Subcutaneous abdominal adipose tissue (tissue), 5 donors: Measurements from ENCODE around the gene UBASH3B.

Source experiments
- H3K27ac ChIP-seq: one replicate; pipeline ENCODE4 v1.7.0; 2013; ENCODE audit warnings: low read depth, mild to moderate bottlenecking, inconsistent platforms, low read length, moderate library complexity
- H3K27me3 ChIP-seq, 5 donors: one replicate each; pipeline ENCODE4 v1.7.0; 2013; ENCODE audit warnings: low read length in 5 of 5, inconsistent platforms in 1 of 5; ENCODE audit not compliant: control insufficient read depth in 5 of 5, insufficient read depth in 4 of 5
- H3K36me3 ChIP-seq, 5 donors: one replicate each; pipeline ENCODE4 v1.7.0; 2013; ENCODE audit warnings: low read length in 5 of 5; ENCODE audit not compliant: control insufficient read depth in 5 of 5, insufficient read depth in 5 of 5
- H3K4me1 ChIP-seq, 5 donors: one replicate each; pipeline ENCODE4 v1.7.0; 2013; ENCODE audit warnings: low read length in 5 of 5, mild to moderate bottlenecking in 3 of 5, moderate library complexity in 1 of 5; ENCODE audit not compliant: control insufficient read depth in 5 of 5, insufficient read depth in 5 of 5
- H3K4me3 ChIP-seq, 5 donors: one replicate each; pipeline ENCODE4 v1.7.0; 2013; ENCODE audit warnings: low read length in 5 of 5, low read depth in 1 of 5
- H3K9ac ChIP-seq, 5 donors: one replicate each; pipeline ENCODE4 v1.7.0; 2013; ENCODE audit warnings: low read length in 5 of 5, mild to moderate bottlenecking in 4 of 5, moderate library complexity in 3 of 5
- H3K9me3 ChIP-seq, 5 donors: one replicate each; pipeline ENCODE4 v1.7.0; 2013; ENCODE audit warnings: low read length in 5 of 5; ENCODE audit not compliant: control insufficient read depth in 5 of 5
- donor health status: healthy.
- donor health status: healthy.
- donor health status: healthy.
- donor health status: healthy.
- donor health status: healthy.

Gene UBASH3B

DNA sequence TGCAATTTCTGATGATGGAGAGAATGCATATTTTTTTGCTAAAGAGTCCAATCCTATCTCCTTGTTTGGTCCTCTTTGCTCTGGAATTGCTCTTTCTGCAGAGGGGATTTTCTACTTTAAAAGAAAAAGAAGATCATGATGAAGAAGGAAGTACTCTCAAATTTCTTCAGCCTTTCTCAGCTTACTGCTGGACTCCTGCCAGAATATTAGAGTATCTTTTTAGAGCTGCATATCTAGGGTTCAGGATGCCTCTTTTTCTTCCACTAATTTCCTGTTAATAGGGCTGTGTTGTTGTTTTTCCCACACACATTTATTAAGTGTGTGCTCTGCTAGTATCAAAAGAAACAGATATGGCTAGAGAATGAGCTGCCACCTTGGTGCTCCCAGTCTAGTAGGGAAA, 18.2 kb downstream of the UBASH3B start:
- Histone ChIP-seq H3K9me3 (peaks cover 0 to 8% (median 5%) of the 10 kb centered on the region in 5 donors), H3K27me3 (peaks cover 0 to 3% (median 0%) of the 10 kb centered on the region in 5 donors), H3K9ac (no peak overlapping the region), H3K4me3 (no peak overlapping the region), H3K27ac (no peak overlapping the region), H3K36me3 (no peaks in the 10 kb centered on the region), H3K4me1 (no peaks in the 10 kb centered on the region)

- H3K27me3 ChIP-seq: peaks cover 0 to 3% (median 0%) of the 10 kb centered on the region in 5 donors
These were observed 21.1 kb downstream of the UBASH3B start for GRCh38 chr11:122676638-122677037.

GRCh38 chr11:122677256-122677655, 21.7 kb downstream of the UBASH3B start:
- Histone ChIP-seq H3K4me1 (no peaks in the 10 kb centered on the region), H3K9ac (no peak overlapping the region), H3K4me3 (no peak overlapping the region), H3K27me3 (peaks cover 0 to 3% (median 0%) of the 10 kb centered on the region in 5 donors), H3K27ac (no peak overlapping the region), H3K9me3 (no peaks in the 10 kb centered on the region), H3K36me3 (no peaks in the 10 kb centered on the region)

More at GRCh38 chr11:122676638-122677037, 21.1 kb downstream of the UBASH3B start:
- Histone ChIP-seq H3K9ac (no peak overlapping the region), H3K9me3 (no peaks in the 10 kb centered on the region), H3K4me3 (no peak overlapping the region), H3K27ac (no peak overlapping the region), H3K36me3 (no peaks in the 10 kb centered on the region), H3K4me1 (no peaks in the 10 kb centered on the region)

GRCh38 chr11:122678406-122678805, 22.9 kb downstream of the UBASH3B start:
- H3K9ac ChIP-seq: no peak overlapping the region
- H3K36me3 ChIP-seq: no peaks in the 10 kb centered on the region
- H3K27me3 ChIP-seq: peaks cover 0 to 3% (median 0%) of the 10 kb centered on the region in 5 donors
- no peak overlapping the region for H3K27ac ChIP-seq
- no peaks in the 10 kb centered on the region for H3K9me3 ChIP-seq
- no peaks in the 10 kb centered on the region for H3K4me1 ChIP-seq
- no peak overlapping the region for H3K4me3 ChIP-seq

- peaks cover 0 to 3% (median 0%) of the 10 kb centered on the region in 5 donors for H3K27me3 ChIP-seq
- H3K4me3 ChIP-seq: no peak overlapping the region
- no peaks in the 10 kb centered on the region for H3K9me3 ChIP-seq
- H3K9ac ChIP-seq: no peak overlapping the region
- H3K27ac ChIP-seq: no peak overlapping the region
- H3K4me1 ChIP-seq: no peaks in the 10 kb centered on the region
- H3K36me3 ChIP-seq: no peaks in the 10 kb centered on the region
These were observed 23.9 kb downstream of the UBASH3B start for GRCh38 chr11:122679466-122679865.

DNA sequence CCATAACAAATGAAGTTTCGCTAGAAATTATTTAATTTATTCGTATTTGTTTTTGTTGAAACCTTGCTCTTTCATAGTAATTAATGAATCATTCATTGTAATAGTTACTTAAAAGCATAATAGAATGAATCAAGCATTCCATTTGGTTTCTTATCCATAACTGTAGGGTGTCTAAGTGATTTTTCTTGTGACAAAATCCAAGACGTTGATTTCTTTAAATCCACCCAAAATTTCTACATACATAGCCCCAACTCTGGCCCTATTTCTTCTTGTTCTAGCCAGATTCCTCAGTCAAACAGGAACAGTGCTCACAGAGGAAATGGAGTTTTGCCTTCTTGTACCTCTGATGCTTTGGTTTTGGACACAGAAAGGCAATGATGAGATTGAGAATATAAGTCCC, 25.5 kb downstream of the UBASH3B start:
- no peak overlapping the region for H3K9ac ChIP-seq
- no peaks in the 10 kb centered on the region for H3K4me1 ChIP-seq
- H3K27ac ChIP-seq: no peak overlapping the region
- H3K9me3 ChIP-seq: no peaks in the 10 kb centered on the region
- no peaks in the 10 kb centered on the region for H3K36me3 ChIP-seq
- H3K4me3 ChIP-seq: no peak overlapping the region
- H3K27me3 ChIP-seq: peaks cover 0 to 3% (median 0%) of the 10 kb centered on the region in 5 donors

GRCh38 chr11:122681735-122682134, 26.2 kb downstream of the UBASH3B start:
- peaks cover 0 to 3% (median 0%) of the 10 kb centered on the region in 5 donors for H3K27me3 ChIP-seq
- no peak overlapping the region for H3K4me3 ChIP-seq
- H3K4me1 ChIP-seq: no peaks in the 10 kb centered on the region
- no peak overlapping the region for H3K9ac ChIP-seq
- no peaks in the 10 kb centered on the region for H3K36me3 ChIP-seq
- no peak overlapping the region for H3K27ac ChIP-seq
- H3K9me3 ChIP-seq: no peaks in the 10 kb centered on the region

- no peak overlapping the region for H3K4me3 ChIP-seq
- no peaks in the 10 kb centered on the region for H3K36me3 ChIP-seq
- peaks cover 0 to 3% (median 0%) of the 10 kb centered on the region in 5 donors for H3K27me3 ChIP-seq
- no peaks in the 10 kb centered on the region for H3K9me3 ChIP-seq
- no peak overlapping the region for H3K27ac ChIP-seq
- H3K9ac ChIP-seq: no peak overlapping the region
- no peaks in the 10 kb centered on the region for H3K4me1 ChIP-seq
These were observed 26.9 kb downstream of the UBASH3B start for GRCh38 chr11:122682464-122682863.

DNA sequence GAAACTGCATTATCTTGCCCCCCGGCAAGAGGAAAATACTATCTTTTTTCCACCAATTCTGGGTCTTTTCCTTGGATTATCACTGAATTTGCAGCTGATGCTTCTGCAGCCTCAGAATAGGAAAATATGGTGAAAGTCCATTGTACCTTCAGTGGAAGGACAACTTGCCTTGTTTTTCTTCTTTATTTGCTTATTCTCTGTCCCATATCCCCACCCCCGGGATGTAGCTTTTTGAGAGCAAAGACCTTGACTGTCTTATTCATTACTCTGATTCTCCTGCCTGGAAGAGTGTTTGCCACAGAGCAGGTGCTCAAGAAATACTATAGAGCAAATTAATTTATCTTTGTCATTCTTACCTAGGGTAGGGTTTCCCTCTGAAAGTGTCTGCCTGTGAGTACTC, 29.5 kb downstream of the UBASH3B start:
- no peaks in the 10 kb centered on the region for H3K36me3 ChIP-seq
- no peak overlapping the region for H3K9ac ChIP-seq
- no peaks in the 10 kb centered on the region for H3K4me1 ChIP-seq
- no peak overlapping the region for H3K27ac ChIP-seq
- no peaks in the 10 kb centered on the region for H3K9me3 ChIP-seq
- no peaks in the 10 kb centered on the region for H3K27me3 ChIP-seq
- H3K4me3 ChIP-seq: no peak overlapping the region

- H3K9me3 ChIP-seq: no peaks in the 10 kb centered on the region
These were observed 30.6 kb downstream of the UBASH3B start for GRCh38 chr11:122686111-122686510.

DNA sequence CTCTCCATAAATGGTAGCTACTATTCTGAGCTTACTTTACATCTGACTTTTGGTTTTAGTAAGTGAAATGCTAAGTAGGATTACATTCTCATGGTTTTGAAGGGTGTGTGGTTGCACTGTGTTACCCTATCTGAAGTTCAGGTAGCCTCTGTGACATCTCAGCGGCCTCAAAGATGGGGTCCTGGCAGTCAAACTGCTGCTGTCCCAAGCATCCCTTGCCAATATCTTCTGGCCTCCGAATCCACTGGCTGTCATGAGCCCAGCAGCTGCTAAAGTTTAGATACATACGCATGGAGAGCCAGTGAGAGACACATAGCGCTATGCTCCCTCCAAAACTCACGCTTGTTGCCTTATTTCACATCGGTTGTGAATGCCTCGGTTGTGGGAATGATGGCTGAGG, 34.9 kb downstream of the UBASH3B start:
- peak overlapping the region in 3 of 5 donors; percentile 48 to 63 (median 57) for H3K9ac ChIP-seq
- peak overlapping the region in 4 of 5 donors; percentile 52 to 63 (median 54) for H3K4me3 ChIP-seq
- peaks cover 0 to 21% (median 16%) of the 10 kb centered on the region in 5 donors for H3K4me1 ChIP-seq
- H3K36me3 ChIP-seq: no peaks in the 10 kb centered on the region
- no peak overlapping the region for H3K27ac ChIP-seq
- H3K9me3 ChIP-seq: no peaks in the 10 kb centered on the region
- no peaks in the 10 kb centered on the region for H3K27me3 ChIP-seq

More at GRCh38 chr11:122686111-122686510, 30.6 kb downstream of the UBASH3B start:
- H3K27me3 ChIP-seq: no peaks in the 10 kb centered on the region
- no peak overlapping the region for H3K4me3 ChIP-seq
- H3K27ac ChIP-seq: no peak overlapping the region
- peaks cover 0 to 9% (median 8%) of the 10 kb centered on the region in 5 donors for H3K4me1 ChIP-seq
- no peak overlapping the region for H3K9ac ChIP-seq
- H3K36me3 ChIP-seq: no peaks in the 10 kb centered on the region
